Trophoblast cell (in vitro differentiated cells and primary cell): Measurements from ENCODE around the gene GYS1.
"Not testable (repeated sequence)": the region's sequence is repeated elsewhere in the genome, so short reads cannot be mapped to it uniquely, and the experiment has no call there.

Source experiments
- DNase-seq, 2 donors: peaks; one replicate each; pipeline ENCODE4 v3.0.0-alpha.2; 2016
- H2AFZ ChIP-seq: 2 replicates; pipeline ENCODE4 v1.6.1; 2013; ENCODE audit warnings: low read length, moderate library complexity, mild to moderate bottlenecking; ENCODE audit not compliant: insufficient read depth, poor library complexity
- H2AK5ac ChIP-seq: 2 replicates; pipeline ENCODE4 v1.6.1; 2013; ENCODE audit warnings: mild to moderate bottlenecking, low read length
- H2BK120ac ChIP-seq: 2 replicates; pipeline ENCODE4 v1.6.1; 2013; ENCODE audit warnings: low read length, mild to moderate bottlenecking, moderate library complexity; ENCODE audit not compliant: insufficient read depth, poor library complexity
- H2BK12ac ChIP-seq: 2 replicates; pipeline ENCODE4 v1.6.1; 2013; ENCODE audit warnings: mild to moderate bottlenecking, low read length, moderate library complexity
- H2BK5ac ChIP-seq: 2 replicates; pipeline ENCODE4 v1.6.1; 2013; ENCODE audit warnings: low read length, low read depth, moderate library complexity, mild to moderate bottlenecking; ENCODE audit not compliant: poor library complexity
- H3K14ac ChIP-seq: 2 replicates; pipeline ENCODE4 v1.6.1; 2013; ENCODE audit warnings: mild to moderate bottlenecking, low read length
- H3K18ac ChIP-seq: 2 replicates; pipeline ENCODE4 v1.6.1; 2013; ENCODE audit warnings: mild to moderate bottlenecking, low read length
- H3K23ac ChIP-seq: 2 replicates; pipeline ENCODE4 v1.6.1; 2013; ENCODE audit warnings: low read length
- H3K27ac ChIP-seq: 2 replicates; pipeline ENCODE4 v1.5.1; 2013; ENCODE audit warnings: low read depth, mild to moderate bottlenecking, inconsistent platforms, low read length, moderate library complexity
- H3K27me3 ChIP-seq: 2 replicates; pipeline ENCODE4 v1.6.1; 2013; ENCODE audit warnings: inconsistent platforms, mild to moderate bottlenecking, low read length, moderate library complexity; ENCODE audit not compliant: insufficient read depth
- H3K36me3 ChIP-seq, 2 experiments: 1 replicate in 1 of 2; 2 replicates in 1 of 2; pipeline ENCODE4 v1.6.1; 2013; ENCODE audit warnings: low read length in 2 of 2, mild to moderate bottlenecking in 2 of 2, moderate library complexity in 1 of 2; ENCODE audit not compliant: insufficient read depth in 2 of 2, control insufficient read depth in 1 of 2
- H3K4ac ChIP-seq: 2 replicates; pipeline ENCODE4 v1.6.1; 2013; ENCODE audit warnings: low read depth, mild to moderate bottlenecking, low read length, moderate library complexity
- H3K4me1 ChIP-seq, 2 experiments: 1 replicate in 1 of 2; 2 replicates in 1 of 2; pipeline ENCODE4 v1.6.1; 2013; ENCODE audit warnings: low read length in 2 of 2, mild to moderate bottlenecking in 2 of 2, moderate library complexity in 1 of 2; ENCODE audit not compliant: insufficient read depth in 2 of 2, control insufficient read depth in 1 of 2
- H3K4me2 ChIP-seq: 2 replicates; pipeline ENCODE4 v1.6.1; 2013; ENCODE audit warnings: inconsistent platforms, mild to moderate bottlenecking, low read length, moderate library complexity
- H3K4me3 ChIP-seq: 2 replicates; pipeline ENCODE4 v1.5.1; 2013; ENCODE audit warnings: mild to moderate bottlenecking, low read depth, low read length, inconsistent platforms
- H3K79me1 ChIP-seq: one replicate; pipeline ENCODE4 v1.6.1; 2013; ENCODE audit warnings: low read length
- H3K79me2 ChIP-seq: 2 replicates; pipeline ENCODE4 v1.6.1; 2013; ENCODE audit warnings: low read length, mild to moderate bottlenecking; ENCODE audit not compliant: control insufficient read depth, insufficient read depth, poor library complexity
- H3K9ac ChIP-seq: 2 replicates; pipeline ENCODE4 v1.6.1; 2013; ENCODE audit warnings: mild to moderate bottlenecking, low read length
- H3K9me3 ChIP-seq: 2 replicates; pipeline ENCODE4 v1.6.1; 2013; ENCODE audit warnings: low read depth, mild to moderate bottlenecking, control low read depth, inconsistent platforms, low read length; ENCODE audit not compliant: insufficient read depth
- H4K12ac ChIP-seq: 2 replicates; pipeline ENCODE4 v1.6.1; 2013; ENCODE audit warnings: low read depth, mild to moderate bottlenecking, low read length, moderate library complexity
- H4K8ac ChIP-seq: 2 replicates; pipeline ENCODE4 v1.6.1; 2013; ENCODE audit warnings: low read depth, mild to moderate bottlenecking, low read length, moderate library complexity
- H4K91ac ChIP-seq: one replicate; pipeline ENCODE4 v1.6.1; 2013; ENCODE audit warnings: low read depth, mild to moderate bottlenecking, low read length, moderate library complexity
- WGBS: extraction: QIAGEN DNeasy Blood & Tissue Kit; methylation state at CpG from one replicate; pipeline ENCODE4 v1.1.7; 2013; ENCODE audit warnings: missing lambda C conversion rate; ENCODE audit not compliant: insufficient read length, insufficient coverage; ENCODE audit errors: extremely low coverage; 5-methylcytosine and 5-hydroxymethylcytosine counted together

The GYS1 gene

GRCh38 chr19:49030323-49030722, 37.2 kb upstream of the GYS1 start:
- not testable (repeated sequence) for H3K79me2 ChIP-seq, H3K4me1 ChIP-seq, H3K9me3 ChIP-seq, H2AFZ ChIP-seq, H3K9ac ChIP-seq, H2BK12ac ChIP-seq, H3K4me3 ChIP-seq, H3K79me1 ChIP-seq, H3K27me3 ChIP-seq, H3K14ac ChIP-seq, H3K23ac ChIP-seq, DNase-seq, H3K4me2 ChIP-seq, H2BK5ac ChIP-seq, H3K27ac ChIP-seq, H3K36me3 ChIP-seq, H4K12ac ChIP-seq, H3K4ac ChIP-seq, H2AK5ac ChIP-seq, H4K8ac ChIP-seq, H4K91ac ChIP-seq, H2BK120ac ChIP-seq, H3K18ac ChIP-seq
- WGBS, result no CpG with 5 or more reads among the region's 8 CpGs

- not testable (repeated sequence) for H3K79me1 ChIP-seq, H3K36me3 ChIP-seq, H3K4me2 ChIP-seq, H2BK5ac ChIP-seq, H3K14ac ChIP-seq, H3K9me3 ChIP-seq, H3K18ac ChIP-seq, H3K4me3 ChIP-seq, H3K4ac ChIP-seq, H3K27ac ChIP-seq, H4K91ac ChIP-seq, H2AFZ ChIP-seq, H3K23ac ChIP-seq, H2BK12ac ChIP-seq, H4K12ac ChIP-seq, H2BK120ac ChIP-seq, DNase-seq, H3K4me1 ChIP-seq, H3K9ac ChIP-seq, H3K79me2 ChIP-seq, H3K27me3 ChIP-seq, H2AK5ac ChIP-seq, H4K8ac ChIP-seq
- WGBS, result no CpG with 5 or more reads among the region's 14 CpGs
Measured at GRCh38 chr19:49029749-49030148, 36.6 kb upstream of the GYS1 start.

- not testable (repeated sequence) for H3K9ac ChIP-seq, H3K4me1 ChIP-seq, H3K27me3 ChIP-seq, H2BK12ac ChIP-seq, H3K4me3 ChIP-seq, H2BK120ac ChIP-seq, H3K79me2 ChIP-seq, H3K9me3 ChIP-seq, H3K27ac ChIP-seq, H3K18ac ChIP-seq, H3K14ac ChIP-seq, H2AK5ac ChIP-seq, H4K8ac ChIP-seq, H4K12ac ChIP-seq, H3K23ac ChIP-seq, DNase-seq, H3K36me3 ChIP-seq, H3K4ac ChIP-seq, H3K4me2 ChIP-seq, H4K91ac ChIP-seq, H2AFZ ChIP-seq, H3K79me1 ChIP-seq, H2BK5ac ChIP-seq
- no CpG with 5 or more reads among the region's 9 CpGs for WGBS
Measured at GRCh38 chr19:49028686-49029085, 35.6 kb upstream of the GYS1 start.

- H3K4me1 ChIP-seq, H3K9ac ChIP-seq, H3K9me3 ChIP-seq, H2BK120ac ChIP-seq, H2AFZ ChIP-seq, H3K36me3 ChIP-seq, H3K4me3 ChIP-seq, DNase-seq, H3K27ac ChIP-seq, H3K14ac ChIP-seq, H3K79me2 ChIP-seq, H2BK12ac ChIP-seq, H3K23ac ChIP-seq, H3K4ac ChIP-seq, H4K12ac ChIP-seq, H3K4me2 ChIP-seq, H3K79me1 ChIP-seq, H3K27me3 ChIP-seq, H4K91ac ChIP-seq, H2BK5ac ChIP-seq, H2AK5ac ChIP-seq, H4K8ac ChIP-seq, H3K18ac ChIP-seq: not testable (repeated sequence)
- WGBS, result no CpG with 5 or more reads among the region's 23 CpGs
Measured at GRCh38 chr19:49025599-49025998, 32.5 kb upstream of the GYS1 start.
